Choroid plexus epithelial cell (primary cell): ENCODE results near the gene PHF2.

Experiments used
- DNase-seq: peaks from one replicate; pipeline ENCODE4 v3.0.0-alpha.2; 2010; ENCODE audit warnings: low read depth
- H3K4me3 ChIP-seq: 2 replicates; pipeline ENCODE4 v1.5.1; 2011; ENCODE audit warnings: low read depth, mild to moderate bottlenecking, control low read depth, low read length, moderate library complexity
- CTCF ChIP-seq: conservative IDR thresholded peaks from 2 replicates; pipeline ENCODE4 v1.5.1; 2011; ENCODE audit warnings: low read depth, mild to moderate bottlenecking, control low read depth, inconsistent platforms, low read length, moderate library complexity

PHF2 gene

GRCh38 chr9:93579711-93580516 is 3.5 kb downstream of the PHF2 start:
- DNase-seq, result no peak
- no peak overlapping the region for H3K4me3 ChIP-seq
- no peak for TF ChIP-seq CTCF

GRCh38 chr9:93580654-93581380 is 4.4 kb downstream of the PHF2 start:
- TF ChIP-seq CTCF, result no peak
- H3K4me3 ChIP-seq, result no peak overlapping the region
- no peak for DNase-seq

GRCh38 chr9:93582115-93582514 is 5.7 kb downstream of the PHF2 start:
- H3K4me3 ChIP-seq, result no peak overlapping the region
- DNase-seq, result peak; percentile 83
- TF ChIP-seq CTCF, result no peak

- DNase-seq, result no peak
- H3K4me3 ChIP-seq, result no peak overlapping the region
- no peak for TF ChIP-seq CTCF
Measured at GRCh38 chr9:93582550-93582949, 6.2 kb downstream of the PHF2 start.

GRCh38 chr9:93585259-93585658 is 8.9 kb downstream of the PHF2 start:
- no peak for TF ChIP-seq CTCF
- no peak for DNase-seq
- H3K4me3 ChIP-seq, result no peak overlapping the region

GRCh38 chr9:93585695-93586094 is 9.3 kb downstream of the PHF2 start:
- H3K4me3 ChIP-seq, result no peak overlapping the region
- DNase-seq, result no peak
- no peak for TF ChIP-seq CTCF
